Measurements from ENCODE around the gene FRMD4A.

GRCh38 chr10:13715100-13715499, 615.6 kb downstream of the FRMD4A start:
- no peak for TF ChIP-seq ZFX (IDR thresholded peaks at IDR 0.05; ENCODE audit: borderline replicate concordance)
- no peak for TF ChIP-seq CTCF (IDR thresholded peaks at IDR 0.05)
